Measurements from ENCODE around the gene ISX.

ISX gene

DNA sequence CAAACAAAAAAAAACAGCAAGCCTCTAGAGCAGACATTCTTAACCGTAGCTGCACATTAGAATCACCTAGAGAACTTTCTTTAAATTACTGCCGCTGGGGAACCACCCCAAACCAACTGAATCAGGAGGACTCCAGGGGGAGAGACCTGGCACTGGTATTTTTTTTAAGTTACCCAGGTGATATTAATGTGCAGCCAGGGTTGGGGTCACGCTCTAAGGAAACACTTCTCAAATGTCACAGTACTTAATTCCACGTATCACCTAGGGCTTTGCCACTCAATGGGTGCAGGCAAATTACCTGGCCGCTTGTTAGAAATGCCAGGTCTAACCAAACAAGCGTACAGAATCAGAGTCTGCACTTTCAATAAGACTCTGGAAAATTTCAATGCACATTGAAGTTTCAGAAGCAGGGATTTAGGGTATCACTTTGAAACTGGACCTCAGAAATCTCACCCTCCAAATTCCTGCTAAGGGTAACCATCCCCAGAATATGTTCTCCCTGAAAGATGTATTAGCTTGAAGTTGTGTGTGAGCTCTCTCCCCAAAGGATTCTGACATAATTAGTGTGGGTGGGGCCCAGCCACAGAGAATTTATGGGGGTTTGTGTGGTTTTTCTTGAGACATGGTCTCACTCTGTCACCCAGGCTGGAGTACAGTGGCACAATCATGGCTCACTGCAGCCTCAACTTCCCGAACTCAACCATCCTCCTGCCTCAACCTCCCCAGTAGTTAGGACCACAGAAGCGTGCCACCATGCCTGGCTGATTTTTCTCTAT, 12.7 kb upstream of the ISX start:
- no peak for DNase-seq

- DNase-seq, result no peak
Observed at GRCh38 chr22:35054064-35054463, 11.9 kb upstream of the ISX start.

DNA sequence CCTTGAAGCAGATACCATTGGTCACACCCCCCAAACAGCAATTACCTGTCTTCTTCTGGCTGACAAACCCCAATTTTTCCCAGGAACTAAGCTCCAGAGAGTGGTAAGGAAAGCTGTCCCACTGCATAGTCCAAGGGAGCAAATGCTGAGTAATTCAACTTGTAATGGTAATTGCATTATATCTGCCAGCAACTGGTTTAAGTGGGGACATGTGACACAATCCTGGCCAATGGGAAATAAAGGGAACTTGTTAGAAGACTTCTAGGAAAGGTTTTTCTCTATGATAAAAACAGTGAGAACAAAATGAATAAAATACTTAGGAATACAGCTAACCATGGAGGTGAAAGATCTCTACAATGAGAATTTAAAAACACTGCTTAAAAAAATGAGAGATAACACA, 9.5 kb upstream of the ISX start:
- DNase-seq, result no peak

GRCh38 chr22:35057155-35057554, 8.8 kb upstream of the ISX start:
- DNase-seq, result no peak

DNA sequence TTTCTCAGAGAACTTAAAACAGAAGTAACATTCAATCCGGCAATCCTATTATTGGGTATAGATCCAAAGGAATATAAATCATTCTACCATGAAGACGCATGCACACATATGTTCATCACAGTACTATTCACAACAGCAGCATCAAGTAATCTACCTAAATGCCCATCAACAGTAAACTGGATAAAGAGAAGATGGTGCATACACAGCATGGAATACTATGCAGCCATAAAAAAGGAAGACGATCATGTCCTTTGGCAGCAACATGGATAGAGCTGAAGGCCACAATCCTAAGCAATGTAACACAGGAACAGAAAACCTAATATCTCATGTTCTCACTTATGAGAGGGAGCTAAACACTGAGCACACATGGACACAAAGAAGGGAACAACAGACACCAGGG, 6.3 kb upstream of the ISX start:
- DNase-seq, result no peak

DNA sequence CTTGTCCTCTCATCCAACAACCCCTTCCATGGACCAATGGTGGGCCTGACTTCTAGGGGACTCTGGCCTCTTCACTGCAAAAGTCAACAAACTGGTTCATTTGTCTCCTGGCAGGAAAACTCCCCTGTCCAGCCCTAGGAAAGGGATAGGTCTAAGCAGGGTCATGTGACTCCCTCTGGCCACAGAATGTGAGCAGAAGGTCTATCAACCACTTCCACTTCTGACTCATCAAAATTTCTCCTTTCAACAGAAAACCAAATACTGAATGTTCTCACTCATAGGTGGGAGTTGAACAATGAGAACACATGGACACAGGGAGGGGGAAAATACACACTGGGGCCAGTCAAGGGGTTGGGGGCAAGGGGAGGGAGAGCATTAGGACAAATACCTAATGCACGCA, 1.3 kb upstream of the ISX start:
- DNase-seq, result no peak

DNA sequence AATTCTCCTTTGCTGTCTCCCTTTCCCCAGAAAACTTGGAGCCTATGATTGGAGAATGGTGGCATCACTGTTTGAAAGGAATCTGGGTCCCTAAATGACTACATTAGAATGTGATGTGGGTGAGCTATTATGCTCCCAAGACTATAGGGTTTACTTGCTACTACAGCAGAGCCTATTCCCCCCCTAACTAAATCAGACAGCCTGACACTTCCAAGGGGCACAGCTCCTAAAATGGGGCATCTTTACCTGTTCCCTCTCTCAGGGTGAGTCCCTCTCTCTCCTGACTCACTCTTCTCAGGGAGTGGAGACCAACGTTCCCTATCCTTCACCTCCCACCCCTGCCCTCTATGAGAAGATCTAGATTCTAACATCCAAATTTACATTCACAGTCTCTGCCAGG, 775 bp upstream of the ISX start:
- DNase-seq, result no peak

- DNase-seq, result no peak
Observed at GRCh38 chr22:35066768-35067167, 810 bp downstream of the ISX start.

- DNase-seq, result no peak
Observed at GRCh38 chr22:35069541-35069940, 3.6 kb downstream of the ISX start.

- DNase-seq, result no peak
Observed at GRCh38 chr22:35070451-35071093, 4.6 kb downstream of the ISX start.

DNA sequence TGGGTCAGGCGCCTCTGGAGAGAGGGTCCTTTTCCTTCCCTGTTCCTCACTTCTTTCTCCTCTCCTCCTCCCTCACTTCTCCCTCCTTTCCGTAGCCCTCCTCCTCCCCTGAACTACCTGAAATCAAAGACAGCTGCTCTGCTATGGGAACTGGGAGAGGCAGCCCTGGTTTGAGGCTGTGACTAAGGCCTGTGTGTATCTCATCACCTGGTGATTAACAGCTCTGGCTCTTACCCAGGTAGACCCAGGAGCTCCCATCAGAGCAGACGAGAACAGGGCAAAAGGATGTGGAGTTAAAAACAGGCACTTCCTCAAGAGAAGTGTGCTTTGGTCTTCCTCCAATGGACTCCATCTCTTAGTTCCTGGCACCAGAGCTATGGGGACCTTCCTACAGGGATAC, 5.8 kb downstream of the ISX start:
- DNase-seq, result no peak

DNA sequence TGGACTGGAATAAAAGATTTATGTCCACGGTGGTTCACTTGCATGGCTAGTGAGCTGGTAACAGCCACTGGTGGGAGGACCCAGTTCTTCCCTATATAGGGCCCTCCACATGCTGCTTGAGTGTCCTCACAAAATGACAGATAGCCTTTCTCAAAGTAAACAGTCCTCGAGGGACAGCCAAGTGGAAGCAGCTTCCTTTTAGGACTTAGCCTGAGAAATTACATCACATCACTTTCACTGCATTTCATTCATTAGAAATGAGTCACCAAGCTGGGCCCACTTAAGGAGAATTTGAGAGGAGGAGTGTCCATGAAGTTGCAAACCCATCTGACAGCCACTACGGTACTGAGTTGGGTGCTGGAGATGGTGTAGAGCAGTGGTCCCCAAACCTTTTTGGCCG, 7.0 kb downstream of the ISX start:
- DNase-seq, result no peak

GRCh38 chr22:35074583-35074982, 8.6 kb downstream of the ISX start:
- no peak for DNase-seq

- no peak for DNase-seq
Observed at GRCh38 chr22:35076630-35077029, 10.7 kb downstream of the ISX start.

DNA sequence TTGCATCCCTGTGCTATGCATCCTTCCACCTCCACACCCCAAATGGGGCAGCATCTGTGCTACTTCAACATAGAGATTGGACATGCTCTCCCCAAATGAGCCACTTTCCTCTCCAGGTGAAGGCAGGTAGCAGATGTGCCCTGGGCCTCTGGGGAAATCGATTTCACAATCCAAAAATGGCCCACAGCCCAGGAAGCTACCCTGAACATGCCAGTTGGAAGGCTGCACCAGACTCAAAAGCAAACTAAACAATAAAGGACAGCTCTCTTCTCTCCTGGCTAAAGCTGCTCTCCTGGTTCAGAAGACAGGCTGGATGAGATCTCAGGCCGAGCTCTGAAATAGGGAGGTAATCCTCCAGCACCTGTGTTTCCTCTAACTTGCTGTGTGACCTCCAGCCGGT, 19.7 kb downstream of the ISX start:
- DNase-seq, result no peak

GRCh38 chr22:35089139-35089538, 23.2 kb downstream of the ISX start:
- no peak for DNase-seq

GRCh38 chr22:35092406-35092805, 26.4 kb downstream of the ISX start:
- no peak for DNase-seq

DNA sequence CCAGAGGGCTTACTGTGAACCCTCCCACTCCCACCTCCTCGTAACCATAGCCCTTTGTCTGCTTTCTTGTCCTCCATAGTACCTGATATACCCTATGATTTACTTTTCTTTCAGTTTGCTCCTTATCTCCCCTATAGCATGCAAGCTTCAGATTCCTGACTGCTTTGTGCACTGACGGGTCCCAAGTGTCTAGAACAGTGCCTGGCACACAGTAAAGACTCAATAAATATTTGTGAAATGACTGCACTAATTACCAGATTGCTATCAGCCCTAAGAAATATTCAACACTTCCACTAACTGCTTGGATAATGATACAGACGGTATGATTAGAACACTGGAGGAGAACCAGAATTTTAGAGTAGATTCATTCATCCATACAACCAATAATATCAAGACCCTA, 33.0 kb downstream of the ISX start:
- DNase-seq, result no peak

- no peak for DNase-seq
Observed at GRCh38 chr22:35099883-35100282, 33.9 kb downstream of the ISX start.

DNA sequence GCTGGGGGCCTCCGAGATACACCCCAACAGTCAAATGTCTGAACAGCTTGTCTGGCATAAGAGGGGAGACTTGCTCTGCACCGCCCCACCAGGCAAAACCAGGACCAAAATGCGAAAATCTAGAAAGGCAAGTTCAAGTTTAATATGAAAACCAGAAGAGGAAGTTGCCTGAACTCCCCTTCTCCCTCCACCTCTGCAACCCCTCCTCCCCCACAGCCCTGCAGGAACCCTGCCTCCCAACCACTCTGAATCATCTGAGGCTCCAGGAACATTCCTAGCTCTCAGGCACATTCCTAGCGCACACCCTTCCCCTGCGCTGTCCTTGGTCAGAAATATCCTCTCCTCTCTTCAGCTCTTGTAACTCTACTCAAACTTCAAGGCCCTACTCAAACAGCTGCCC, 36.7 kb downstream of the ISX start:
- DNase-seq, result no peak

- no peak for DNase-seq
Observed at GRCh38 chr22:35103761-35104160, 37.8 kb downstream of the ISX start.

DNA sequence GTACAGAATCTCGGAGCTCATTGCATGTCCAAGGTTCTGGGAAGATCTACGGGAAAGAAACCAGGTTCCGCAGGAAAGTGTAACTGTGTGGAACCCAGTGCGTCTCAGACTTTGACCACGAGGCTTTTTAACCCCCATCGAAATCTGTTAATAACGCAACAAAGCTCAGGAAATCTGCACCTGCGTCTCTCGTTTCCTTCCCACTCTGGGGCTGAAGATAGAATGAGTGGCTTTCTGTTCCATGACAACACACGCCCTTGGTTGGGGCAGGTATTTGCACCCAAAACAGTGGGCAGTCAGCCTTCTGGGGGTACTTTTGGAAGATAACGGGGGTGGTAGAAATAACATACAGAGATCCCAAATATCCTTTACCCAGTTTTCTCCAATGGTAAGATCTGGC, 38.5 kb downstream of the ISX start:
- no peak for DNase-seq

GRCh38 chr22:35109616-35110015, 43.7 kb downstream of the ISX start:
- no peak for DNase-seq

DNA sequence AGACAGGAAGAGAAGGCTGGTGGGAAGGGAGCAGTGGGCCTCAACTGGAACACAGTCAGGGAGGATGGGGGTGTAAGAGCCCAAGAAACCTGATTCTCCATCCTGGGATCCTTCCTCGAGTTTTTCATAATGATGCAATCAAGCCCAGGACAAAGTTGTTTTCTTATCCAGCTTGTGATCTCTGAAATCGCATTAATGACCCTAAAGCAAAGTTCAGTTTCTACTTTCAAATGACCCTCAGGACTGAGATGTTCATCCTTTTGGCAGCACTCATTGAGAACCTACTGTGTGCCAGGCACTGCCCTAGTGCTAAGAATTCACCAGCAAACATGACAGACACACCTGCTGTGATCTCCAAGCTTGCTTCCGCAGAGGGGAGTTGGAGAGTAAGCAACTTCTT, 45.3 kb downstream of the ISX start:
- no peak for DNase-seq

GRCh38 chr22:35113341-35113740, 47.4 kb downstream of the ISX start:
- no peak for DNase-seq

Measured in DMS 273 treated with DMSO at 0.1 percent for 48 hours (cell line).